GM12892 (cell line): ENCODE data around the gene SGTB.

ENCODE experiments used
- POLR2A ChIP-seq: IDR thresholded peaks from 2 replicates; pipeline ENCODE4 v1.6.1; 2011; ENCODE audit warnings: low read depth, low read length, control low read depth
- POLR2AphosphoS5 ChIP-seq: IDR thresholded peaks from 2 replicates; pipeline ENCODE4 v1.6.1; 2011; ENCODE audit warnings: low read depth, low read length, control low read depth

GRCh38 chr5:65758546-65759144, 36.7 kb upstream of the SGTB start:
- TF ChIP-seq POLR2A (no peak), POLR2AphosphoS5 (no peak)
